GM19468 (cell line): ENCODE results near the gene ASF1B.

Experiments used
- ATAC-seq: cut with Tn5 transposase; IDR thresholded peaks from one replicate; pipeline ENCODE4 v1.9.1; 2021; ENCODE audit warnings: mild to moderate bottlenecking, moderate library complexity, moderate number of reproducible peaks; ENCODE audit not compliant: unreplicated experiment; ENCODE audit errors: extremely low read depth

Gene ASF1B

DNA sequence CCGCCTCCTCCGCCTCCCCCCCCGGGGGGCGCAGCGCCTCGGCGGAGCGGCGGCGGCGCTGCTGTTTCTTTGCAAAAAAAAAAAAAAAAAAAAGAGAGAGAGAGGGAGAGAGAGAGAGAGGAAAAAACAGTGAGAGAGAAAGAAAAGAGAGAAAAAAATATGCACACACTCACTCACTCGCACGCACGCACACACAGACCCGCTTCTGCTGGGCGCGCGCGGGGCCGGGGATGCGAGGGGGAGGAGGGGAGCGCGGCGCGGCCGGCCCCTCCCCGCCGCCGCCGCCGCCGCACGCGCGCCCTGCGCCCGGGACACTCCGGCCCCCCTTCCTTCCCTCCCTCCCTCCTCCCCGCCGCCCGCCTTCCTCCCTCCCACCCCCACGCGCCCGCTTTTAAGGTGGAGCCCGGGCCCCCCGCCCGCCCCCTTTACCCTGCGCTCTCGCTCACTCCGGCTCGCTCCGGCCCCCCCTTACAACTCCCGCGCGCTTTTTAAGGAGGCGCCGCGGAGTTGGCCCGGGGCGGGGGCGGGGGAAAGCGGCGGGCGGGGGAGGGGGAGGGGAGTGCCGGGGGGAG lies 45.8 kb downstream of the ASF1B start, which contains the start of gene SAMD1:
TSS of gene SAMD1 (minus strand) at position 243 of the 572 bp plus-strand sequence.
- ATAC-seq: no peak

GRCh38 chr19:14089662-14090508 lies 46.5 kb downstream of the ASF1B start:
- no peak for ATAC-seq

DNA sequence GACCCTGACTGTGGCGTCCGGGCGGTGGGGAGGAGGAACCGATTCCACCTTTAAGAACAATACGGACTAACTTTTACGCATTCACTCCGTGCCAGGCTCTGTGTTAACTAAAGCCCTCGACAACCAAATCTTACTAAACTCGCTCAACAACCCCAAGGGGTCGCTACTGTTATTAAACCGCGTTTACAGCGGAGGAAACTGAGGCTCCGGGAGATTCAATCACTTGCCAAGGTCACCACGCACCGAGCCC lies 47.1 kb downstream of the ASF1B start:
- ATAC-seq: no peak

GRCh38 chr19:14088634-14089411 lies 47.6 kb downstream of the ASF1B start:
- ATAC-seq: no peak

DNA sequence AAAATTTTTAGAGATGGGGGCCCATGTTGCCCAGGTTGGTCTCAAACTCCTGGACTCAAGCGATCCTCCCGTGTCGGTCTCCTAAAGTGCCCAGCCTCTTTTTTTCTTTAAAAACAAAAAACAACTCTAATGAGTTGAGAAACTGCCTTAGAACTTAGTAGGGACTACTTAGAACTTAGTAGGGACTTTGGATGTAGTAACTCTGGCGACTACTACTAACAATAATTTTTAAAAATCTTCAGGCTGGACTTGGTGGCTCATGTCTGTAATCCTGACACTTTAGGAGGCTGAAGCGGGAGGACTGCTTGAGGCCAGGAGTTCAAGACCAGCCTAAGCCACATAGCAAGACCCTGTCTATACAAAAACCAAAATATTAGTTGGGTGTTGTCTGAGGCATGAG lies 50.3 kb downstream of the ASF1B start:
- no peak for ATAC-seq

DNA sequence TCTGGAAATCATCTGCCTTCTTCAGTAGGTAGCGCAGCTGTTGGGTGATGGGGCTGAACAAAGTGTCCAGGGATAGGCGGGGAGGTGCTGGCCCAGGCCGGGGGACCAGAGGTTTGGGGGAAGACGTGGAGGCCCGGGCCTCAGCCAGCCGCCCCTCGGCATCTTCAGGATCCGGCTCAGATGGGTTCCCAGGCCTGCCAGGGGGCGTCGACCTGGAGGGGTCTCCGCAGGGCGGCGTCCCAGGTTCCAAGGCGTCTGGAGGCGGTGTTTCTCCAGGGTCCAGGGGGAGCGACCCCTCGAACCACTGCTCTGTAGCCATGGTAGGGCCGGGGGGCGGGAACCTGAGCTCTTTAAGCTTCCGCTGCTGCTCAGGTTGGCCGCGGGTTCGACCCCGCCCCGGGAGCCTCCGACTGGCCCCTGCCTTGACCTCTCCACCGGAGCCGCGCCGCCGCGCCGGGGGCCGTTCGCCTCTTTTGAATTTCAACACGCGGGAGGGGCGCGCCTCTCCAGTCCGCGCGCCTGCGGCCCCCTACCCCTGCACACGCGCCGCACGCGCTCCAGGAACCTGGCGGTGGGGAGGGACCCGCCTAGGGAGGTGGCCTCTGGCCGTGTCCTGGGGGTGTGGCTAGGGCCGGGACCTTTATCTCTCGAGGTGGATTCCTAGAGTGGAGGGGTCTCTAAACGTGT lies 50.9 kb downstream of the ASF1B start, which contains the start of gene C19orf67:
TSS of gene C19orf67 (minus strand) at position 475 of the 687 bp plus-strand sequence. CDS start at position 319, 156 bp downstream.
- ATAC-seq: no peak

GRCh38 chr19:14082675-14082960 lies 53.8 kb downstream of the ASF1B start:
- no peak for ATAC-seq

DNA sequence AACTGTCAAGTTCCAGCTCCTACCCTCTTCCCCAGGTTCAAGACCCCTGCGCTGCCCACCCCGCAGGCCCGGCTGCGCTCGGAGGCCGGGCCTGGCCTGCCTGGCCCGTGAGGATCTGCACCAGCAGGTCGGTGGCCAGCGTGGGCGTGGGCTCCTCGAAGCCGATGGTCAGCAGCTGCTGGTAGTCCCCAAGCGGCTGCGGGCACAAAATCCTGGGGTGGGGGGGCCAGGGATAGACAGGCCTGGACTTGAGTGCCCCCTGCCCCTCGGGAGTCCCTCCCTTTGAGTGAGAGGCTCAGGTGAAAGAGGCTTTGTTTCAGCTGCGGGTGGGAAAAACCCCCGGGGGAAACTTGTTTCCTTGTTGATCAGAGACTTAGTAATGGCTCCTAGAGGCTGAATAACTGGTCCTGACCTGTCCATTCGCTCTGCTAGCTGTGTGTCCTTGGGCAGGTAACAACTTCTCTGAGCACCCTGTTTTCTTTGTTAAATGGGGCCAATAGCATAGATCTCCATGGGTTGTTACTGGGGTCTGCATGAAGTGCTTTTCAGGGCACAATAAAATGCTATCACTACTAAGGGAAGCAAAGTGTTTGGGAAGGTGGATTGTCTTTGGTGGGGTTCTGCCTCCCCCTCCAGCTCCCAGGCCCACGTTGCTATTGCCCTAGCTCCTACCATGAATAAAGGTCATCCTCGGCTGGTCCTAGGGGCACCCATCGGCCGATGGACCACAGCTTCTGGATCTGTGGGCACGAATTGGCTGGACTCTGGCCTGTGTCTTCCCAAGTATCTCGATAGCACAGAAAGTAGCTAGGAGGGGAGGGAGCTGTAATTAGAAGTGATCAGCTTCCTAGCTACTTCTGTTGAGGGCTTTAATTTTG lies 54.4 kb downstream of the ASF1B start:
- ATAC-seq: no peak

- peak; percentile 75 for ATAC-seq
These were observed 55.2 kb downstream of the ASF1B start for GRCh38 chr19:14080887-14081796.

DNA sequence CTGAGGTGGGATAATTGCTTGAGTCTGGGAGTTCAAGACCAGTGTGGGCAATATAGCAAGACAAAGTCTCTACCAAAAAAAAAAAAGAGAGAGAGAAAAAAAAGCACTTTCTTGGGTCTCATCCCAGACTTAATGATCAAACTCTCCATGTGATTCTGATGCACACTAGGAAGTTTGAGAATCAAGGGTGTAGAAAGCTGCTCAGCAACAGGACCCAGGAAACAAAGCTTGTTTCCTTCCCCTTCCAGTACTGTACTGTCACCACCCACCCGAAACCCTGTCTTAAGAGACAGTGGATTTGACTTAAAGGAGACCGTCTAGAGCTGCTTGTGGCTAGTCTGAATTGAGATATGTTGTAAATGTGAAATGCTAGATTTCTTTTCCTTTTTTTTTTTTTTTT lies 58.0 kb downstream of the ASF1B start:
- no peak for ATAC-seq

DNA sequence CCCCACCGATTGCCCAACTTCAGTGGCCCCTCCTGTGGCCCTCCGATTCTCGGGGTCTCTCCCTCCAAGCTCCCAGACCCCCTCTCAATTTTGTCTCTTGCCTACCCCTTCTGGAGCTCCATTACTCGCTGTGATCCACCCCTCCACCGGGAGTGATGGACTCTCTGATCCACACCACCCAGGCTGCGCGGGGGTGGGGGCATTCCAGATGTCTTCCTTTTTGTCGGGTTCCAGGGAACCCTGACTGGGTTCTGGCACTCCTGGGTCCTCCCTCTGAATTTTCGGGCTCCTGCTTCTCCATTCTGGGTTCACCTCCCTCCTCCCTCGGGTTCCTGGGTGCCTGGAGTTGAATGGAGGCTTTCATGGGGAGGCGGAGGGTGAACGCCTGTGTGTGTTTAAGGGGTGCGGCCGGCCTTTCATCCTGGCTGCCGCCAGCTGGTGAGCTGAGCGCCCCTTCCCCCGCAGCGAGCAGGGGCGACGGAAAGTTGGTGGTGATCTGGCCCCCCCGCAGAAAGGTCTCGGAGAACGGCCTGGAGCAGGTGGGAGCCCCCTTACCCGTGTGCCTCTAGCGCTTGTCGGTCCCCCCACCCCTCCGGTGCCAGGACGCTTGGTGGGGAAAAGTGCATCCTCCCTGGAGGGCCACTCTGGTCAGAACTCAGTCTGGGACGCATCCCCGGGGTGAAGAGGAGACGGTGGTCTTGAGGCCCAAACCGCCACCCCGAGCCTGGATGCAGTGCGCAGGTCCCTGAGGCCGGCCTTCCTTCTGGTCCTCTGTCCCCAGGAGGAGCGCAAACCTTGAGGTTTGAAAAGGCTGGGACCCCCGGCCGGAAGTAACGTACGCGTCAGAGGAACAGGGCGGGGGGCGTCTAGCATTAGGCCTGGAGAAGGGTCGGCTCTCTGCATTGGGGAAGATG lies 62.2 kb downstream of the ASF1B start:
- ATAC-seq: no peak

DNA sequence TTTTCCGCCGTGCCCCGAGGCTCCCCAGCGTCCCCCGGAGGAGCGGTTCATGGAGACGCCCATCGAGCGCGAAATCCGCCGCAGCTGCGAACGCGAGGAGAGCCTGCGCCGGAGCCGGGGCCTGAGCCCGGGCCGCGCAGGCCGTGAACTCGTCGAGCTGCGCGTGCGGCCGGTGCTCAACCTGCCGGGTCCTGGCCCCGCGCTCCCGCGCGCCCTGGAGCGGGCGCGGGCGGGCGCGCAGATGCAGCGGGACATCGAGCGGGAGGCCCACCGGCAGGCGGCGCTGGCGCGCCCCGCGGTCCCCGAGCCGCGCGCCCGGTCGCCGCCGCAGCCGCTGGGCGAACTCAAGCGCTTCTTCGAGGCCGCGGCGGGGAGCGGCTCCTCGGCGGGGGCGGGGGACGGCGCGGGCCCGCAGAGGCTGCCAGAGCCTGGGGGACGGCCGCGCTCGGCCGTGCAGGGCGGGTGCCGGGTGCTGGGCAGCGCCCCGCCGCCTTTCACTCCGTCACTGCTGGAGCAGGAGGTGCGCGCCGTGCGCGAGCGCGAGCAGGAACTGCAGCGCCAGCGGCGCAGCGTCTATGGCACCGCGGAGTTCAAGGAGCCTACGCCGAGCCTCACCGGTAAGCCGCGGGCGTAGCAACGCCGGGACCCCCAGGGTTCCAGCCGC lies 63.0 kb downstream of the ASF1B start:
- peak; percentile 38 for ATAC-seq

- no peak for ATAC-seq
These were observed 63.7 kb downstream of the ASF1B start, which contains the start of gene MISP3 for GRCh38 chr19:14072535-14073260. MISP3 (plus strand) TSS chr19:14072786; CDS start chr19:14073310, 524 bp downstream.

- no peak for ATAC-seq
These were observed 65.9 kb downstream of the ASF1B start for GRCh38 chr19:14070268-14071050.
